Osteoblast (primary cell): Measurements from ENCODE around the gene EHF. TPM values are rescaled to one million over a fixed set of nuclear protein-coding genes. Genes with fewer than 3 reads are reported as not detected.

Experiments
- DNase-seq: peaks from one replicate; pipeline ENCODE4 v3.0.0; 2011; ENCODE audit warnings: low spot score, mixed read lengths; ENCODE audit not compliant: insufficient read length; ENCODE audit errors: missing footprints
- H2AFZ ChIP-seq: 2 replicates; pipeline ENCODE4 v1.6.0; 2011; ENCODE audit warnings: mild to moderate bottlenecking, low read length
- H3K27ac ChIP-seq: 2 replicates; pipeline ENCODE4 v1.5.1; 2011; ENCODE audit warnings: mild to moderate bottlenecking, low read depth, low read length, moderate library complexity
- H3K27me3 ChIP-seq: 2 replicates; pipeline ENCODE4 v1.6.0; 2012; ENCODE audit warnings: mild to moderate bottlenecking, control low read depth, inconsistent platforms, low read length, moderate library complexity; ENCODE audit not compliant: insufficient read depth
- H3K36me3 ChIP-seq: 2 replicates; pipeline ENCODE4 v1.5.1; 2011; ENCODE audit warnings: mild to moderate bottlenecking, low read length, control low read depth, moderate library complexity; ENCODE audit not compliant: insufficient read depth
- H3K4me1 ChIP-seq: 2 replicates; pipeline ENCODE4 v1.5.1; 2011; ENCODE audit warnings: mild to moderate bottlenecking, low read length, control low read depth, moderate library complexity; ENCODE audit not compliant: insufficient read depth
- H3K4me2 ChIP-seq: 2 replicates; pipeline ENCODE4 v1.6.0; 2011; ENCODE audit warnings: mild to moderate bottlenecking, low read length; ENCODE audit not compliant: insufficient read depth
- H3K4me3 ChIP-seq: fragments of 200-600 bp; sonication (generic); 3 replicates; pipeline ENCODE4 v1.5.1; 2012; ENCODE audit warnings: mild to moderate bottlenecking, low read length, inconsistent platforms; ENCODE audit not compliant: insufficient read depth
- H3K79me2 ChIP-seq: 2 replicates; pipeline ENCODE4 v1.6.0; 2012; ENCODE audit warnings: mild to moderate bottlenecking, low read length, control low read depth, inconsistent platforms; ENCODE audit not compliant: insufficient read depth
- H3K9me3 ChIP-seq: 2 replicates; pipeline ENCODE4 v1.5.1; 2011; ENCODE audit warnings: low read depth, low read length, control low read depth
- H4K20me1 ChIP-seq: 2 replicates; pipeline ENCODE4 v1.6.0; 2012; ENCODE audit warnings: mild to moderate bottlenecking, low read length, control low read depth; ENCODE audit not compliant: insufficient read depth
- total RNA-seq: library from RNA; depleted of rRNA; stranded (reverse); fragments of >200 nt; gene quantifications from 2 replicates; pipeline ENCODE4 v1.2.3, GENCODE V29; 2012
- TF ChIP-seq, protein P1 (sequence below): IDR thresholded peaks from 2 replicates; pipeline ENCODE4 v1.5.1; 2011; ENCODE audit warnings: mild to moderate bottlenecking, low read depth, low read length, moderate library complexity; ENCODE audit errors: extremely low read depth

The EHF gene
- total RNA-seq, 1 donor, result not detected

DNA sequence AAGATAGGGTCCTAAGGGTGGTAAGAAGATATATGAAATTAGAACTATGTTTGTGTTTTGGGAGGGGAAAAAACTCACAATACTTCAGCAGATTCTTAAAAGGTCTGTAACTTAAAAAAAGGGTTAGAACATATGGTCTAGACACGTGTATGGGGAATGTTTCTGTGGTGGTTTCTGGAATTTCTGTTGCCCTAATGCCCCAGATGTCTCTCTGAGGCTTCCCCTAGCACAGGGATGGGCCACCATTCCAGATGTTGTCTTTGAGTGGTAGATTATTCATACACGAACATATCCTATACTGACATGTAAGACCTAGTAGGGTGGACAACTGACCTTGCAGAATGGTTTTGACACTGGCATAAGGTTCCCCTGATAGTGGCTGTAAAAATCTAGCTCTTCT, 26.2 kb downstream of the EHF start:
- no peak overlapping the region for H2AFZ ChIP-seq
- no peaks in the 10 kb centered on the region for H4K20me1 ChIP-seq
- H3K79me2 ChIP-seq, result no peaks in the 10 kb centered on the region
- H3K27me3 ChIP-seq, result no peaks in the 10 kb centered on the region
- DNase-seq, result no peak
- H3K27ac ChIP-seq, result no peak overlapping the region
- no peaks in the 10 kb centered on the region for H3K36me3 ChIP-seq
- TF ChIP-seq, protein P1, sequence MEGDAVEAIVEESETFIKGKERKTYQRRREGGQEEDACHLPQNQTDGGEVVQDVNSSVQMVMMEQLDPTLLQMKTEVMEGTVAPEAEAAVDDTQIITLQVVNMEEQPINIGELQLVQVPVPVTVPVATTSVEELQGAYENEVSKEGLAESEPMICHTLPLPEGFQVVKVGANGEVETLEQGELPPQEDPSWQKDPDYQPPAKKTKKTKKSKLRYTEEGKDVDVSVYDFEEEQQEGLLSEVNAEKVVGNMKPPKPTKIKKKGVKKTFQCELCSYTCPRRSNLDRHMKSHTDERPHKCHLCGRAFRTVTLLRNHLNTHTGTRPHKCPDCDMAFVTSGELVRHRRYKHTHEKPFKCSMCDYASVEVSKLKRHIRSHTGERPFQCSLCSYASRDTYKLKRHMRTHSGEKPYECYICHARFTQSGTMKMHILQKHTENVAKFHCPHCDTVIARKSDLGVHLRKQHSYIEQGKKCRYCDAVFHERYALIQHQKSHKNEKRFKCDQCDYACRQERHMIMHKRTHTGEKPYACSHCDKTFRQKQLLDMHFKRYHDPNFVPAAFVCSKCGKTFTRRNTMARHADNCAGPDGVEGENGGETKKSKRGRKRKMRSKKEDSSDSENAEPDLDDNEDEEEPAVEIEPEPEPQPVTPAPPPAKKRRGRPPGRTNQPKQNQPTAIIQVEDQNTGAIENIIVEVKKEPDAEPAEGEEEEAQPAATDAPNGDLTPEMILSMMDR, result no peak
- H3K4me3 ChIP-seq, result no peak overlapping the region
- no peaks in the 10 kb centered on the region for H3K9me3 ChIP-seq
- no peak overlapping the region for H3K4me2 ChIP-seq
- H3K4me1 ChIP-seq, result peaks cover 30% of the 10 kb centered on the region

DNA sequence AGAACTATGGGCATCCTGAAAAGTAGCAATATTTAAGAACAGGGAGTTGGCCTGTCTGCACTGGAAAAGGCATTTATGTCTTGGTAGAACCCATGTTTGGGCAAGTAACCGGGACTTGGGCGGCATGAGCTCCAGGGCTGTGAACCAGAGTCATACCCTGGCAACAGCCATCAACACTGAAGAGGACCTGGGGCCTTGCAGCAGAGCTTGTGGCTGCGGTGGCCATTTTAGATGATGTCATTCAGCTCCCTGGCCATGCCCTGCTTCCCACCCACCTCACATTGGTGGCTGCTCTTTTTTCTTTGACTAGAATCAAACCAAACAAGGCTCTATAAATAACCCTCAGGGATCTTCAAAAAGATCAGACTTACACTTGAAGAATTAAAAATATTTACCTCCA, 26.6 kb downstream of the EHF start:
- peaks cover 34% of the 10 kb centered on the region for H3K4me1 ChIP-seq
- H2AFZ ChIP-seq, result no peak overlapping the region
- TF ChIP-seq, protein P1, result no peak
- no peak overlapping the region for H3K4me2 ChIP-seq
- DNase-seq, result no peak
- no peak overlapping the region for H3K27ac ChIP-seq
- no peaks in the 10 kb centered on the region for H3K36me3 ChIP-seq
- H3K27me3 ChIP-seq, result no peaks in the 10 kb centered on the region
- H3K79me2 ChIP-seq, result no peaks in the 10 kb centered on the region
- H3K4me3 ChIP-seq, result no peak overlapping the region
- no peaks in the 10 kb centered on the region for H4K20me1 ChIP-seq
- no peaks in the 10 kb centered on the region for H3K9me3 ChIP-seq

DNA sequence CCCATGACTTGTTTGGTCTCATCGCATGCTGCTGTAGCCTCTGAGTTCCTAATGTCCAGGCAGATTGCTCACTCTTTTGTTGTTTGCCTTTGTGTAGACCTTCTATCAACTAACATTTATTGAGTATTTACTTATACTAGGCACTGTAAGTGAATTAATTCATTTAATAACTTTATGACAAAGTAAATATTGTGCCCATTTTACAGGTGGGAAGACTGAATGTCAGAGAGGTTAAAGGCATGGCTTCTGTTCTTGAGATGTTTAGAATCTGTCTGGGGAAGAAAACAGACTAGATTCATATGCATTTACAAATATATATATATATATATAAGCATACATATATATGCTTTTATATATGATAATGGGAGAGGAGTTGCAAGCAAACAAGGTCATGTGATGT, 27.1 kb downstream of the EHF start:
- no peaks in the 10 kb centered on the region for H3K36me3 ChIP-seq
- no peak for DNase-seq
- no peak overlapping the region for H3K4me3 ChIP-seq
- no peaks in the 10 kb centered on the region for H3K79me2 ChIP-seq
- TF ChIP-seq, protein P1, result no peak
- no peak overlapping the region for H3K27ac ChIP-seq
- no peak overlapping the region for H3K4me2 ChIP-seq
- H4K20me1 ChIP-seq, result no peaks in the 10 kb centered on the region
- no peaks in the 10 kb centered on the region for H3K9me3 ChIP-seq
- H3K27me3 ChIP-seq, result no peaks in the 10 kb centered on the region
- no peak overlapping the region for H2AFZ ChIP-seq
- H3K4me1 ChIP-seq, result peaks cover 39% of the 10 kb centered on the region

DNA sequence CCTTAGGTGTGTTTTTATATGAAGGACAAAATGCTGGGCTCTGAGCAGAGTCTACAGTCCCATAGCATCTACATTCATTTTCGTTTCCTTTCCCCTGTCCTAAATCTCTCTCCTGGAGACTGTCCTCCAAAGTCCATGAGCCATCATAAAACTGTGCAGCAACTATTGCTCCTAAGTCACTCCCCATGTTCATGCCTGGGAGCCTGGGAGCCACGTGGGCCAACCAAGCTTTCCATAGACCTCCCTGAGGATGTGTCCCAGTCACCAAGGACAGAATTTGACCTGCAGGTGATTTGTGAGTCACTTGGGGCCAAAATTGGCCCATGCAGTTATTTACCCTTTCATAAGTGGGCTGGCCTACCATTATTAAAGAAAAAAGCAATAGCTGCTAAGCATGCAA, 28.7 kb downstream of the EHF start:
- Histone ChIP-seq H3K4me1 (peaks cover 45% of the 10 kb centered on the region), H2AFZ (no peak overlapping the region), H3K36me3 (no peaks in the 10 kb centered on the region), H3K4me3 (no peak overlapping the region), H3K79me2 (no peaks in the 10 kb centered on the region), H3K4me2 (no peak overlapping the region), H4K20me1 (no peaks in the 10 kb centered on the region), H3K9me3 (no peaks in the 10 kb centered on the region), H3K27me3 (no peaks in the 10 kb centered on the region), H3K27ac (no peak overlapping the region)
- DNase-seq, result no peak
- TF ChIP-seq, protein P1, result no peak
